OCI-LY7 (cell line): ENCODE results near the gene ZNF407.

Experiments
- EZH2phosphoT487 ChIP-seq: fragments of 200-600 bp; sonication (generic); IDR thresholded peaks from 2 replicates; pipeline ENCODE4 v1.6.1; 2018; ENCODE audit warnings: low read depth, borderline replicate concordance, mild to moderate bottlenecking, mixed run types, antibody characterized with exemption, low read length, moderate library complexity, mixed read lengths
- TF ChIP-seq, protein P1 (sequence below): fragments of 200-600 bp; sonication (generic); conservative IDR thresholded peaks from 2 replicates; pipeline ENCODE4 v1.5.1; 2014; ENCODE audit warnings: mild to moderate bottlenecking, antibody characterized with exemption, low read length, moderate library complexity, mixed read lengths

DNA sequence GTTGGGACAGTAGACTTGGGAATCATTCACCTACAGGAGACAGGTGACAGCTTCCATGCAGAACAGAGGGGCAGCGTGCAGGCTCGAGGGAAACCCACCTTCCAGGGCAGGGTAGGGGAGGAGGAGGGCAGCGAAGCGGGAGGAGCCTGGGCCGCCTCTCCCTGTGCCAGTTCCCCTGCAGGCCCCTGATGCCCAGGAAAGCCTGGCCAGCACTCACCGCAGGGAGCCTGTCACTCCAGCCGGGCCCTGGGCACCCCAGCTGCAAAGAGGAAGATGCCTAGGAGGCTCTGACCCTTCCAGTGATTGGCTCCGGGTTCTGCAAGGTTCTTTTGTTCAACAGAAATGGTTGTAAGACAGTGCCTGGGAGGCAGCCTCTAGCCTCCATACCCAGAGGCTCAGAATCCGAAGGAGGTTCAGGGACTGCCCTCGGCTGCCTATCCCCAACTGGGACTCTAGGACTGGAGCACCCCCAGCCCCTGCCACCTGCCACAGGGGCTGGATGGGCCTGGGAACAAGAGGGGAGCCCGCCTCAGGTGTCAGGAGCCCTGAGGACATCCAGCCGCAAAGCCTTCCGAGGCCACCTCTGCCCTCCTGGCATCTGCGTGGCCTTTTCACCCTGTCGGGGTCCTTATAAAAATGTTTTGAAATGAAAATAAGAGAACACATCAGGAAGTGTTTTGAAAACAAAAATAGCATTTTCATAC lies 508.0 kb downstream of the ZNF407 start:
- TF ChIP-seq, protein P1, sequence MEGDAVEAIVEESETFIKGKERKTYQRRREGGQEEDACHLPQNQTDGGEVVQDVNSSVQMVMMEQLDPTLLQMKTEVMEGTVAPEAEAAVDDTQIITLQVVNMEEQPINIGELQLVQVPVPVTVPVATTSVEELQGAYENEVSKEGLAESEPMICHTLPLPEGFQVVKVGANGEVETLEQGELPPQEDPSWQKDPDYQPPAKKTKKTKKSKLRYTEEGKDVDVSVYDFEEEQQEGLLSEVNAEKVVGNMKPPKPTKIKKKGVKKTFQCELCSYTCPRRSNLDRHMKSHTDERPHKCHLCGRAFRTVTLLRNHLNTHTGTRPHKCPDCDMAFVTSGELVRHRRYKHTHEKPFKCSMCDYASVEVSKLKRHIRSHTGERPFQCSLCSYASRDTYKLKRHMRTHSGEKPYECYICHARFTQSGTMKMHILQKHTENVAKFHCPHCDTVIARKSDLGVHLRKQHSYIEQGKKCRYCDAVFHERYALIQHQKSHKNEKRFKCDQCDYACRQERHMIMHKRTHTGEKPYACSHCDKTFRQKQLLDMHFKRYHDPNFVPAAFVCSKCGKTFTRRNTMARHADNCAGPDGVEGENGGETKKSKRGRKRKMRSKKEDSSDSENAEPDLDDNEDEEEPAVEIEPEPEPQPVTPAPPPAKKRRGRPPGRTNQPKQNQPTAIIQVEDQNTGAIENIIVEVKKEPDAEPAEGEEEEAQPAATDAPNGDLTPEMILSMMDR, result no peak
- no peak for TF ChIP-seq EZH2phosphoT487
